ENCODE measurements around the gene VPS26C. TPM values are rescaled to one million over a fixed set of nuclear protein-coding genes. Genes with fewer than 3 reads are reported as not detected.

VPS26C gene
- total and polyA plus RNA-seq, 9 of the 15 experiments (the other 6 are each of a cell fraction or from before 2014, with no cell fraction given) = 32.8 to 48.7 (median 42.1) TPM

DNA sequence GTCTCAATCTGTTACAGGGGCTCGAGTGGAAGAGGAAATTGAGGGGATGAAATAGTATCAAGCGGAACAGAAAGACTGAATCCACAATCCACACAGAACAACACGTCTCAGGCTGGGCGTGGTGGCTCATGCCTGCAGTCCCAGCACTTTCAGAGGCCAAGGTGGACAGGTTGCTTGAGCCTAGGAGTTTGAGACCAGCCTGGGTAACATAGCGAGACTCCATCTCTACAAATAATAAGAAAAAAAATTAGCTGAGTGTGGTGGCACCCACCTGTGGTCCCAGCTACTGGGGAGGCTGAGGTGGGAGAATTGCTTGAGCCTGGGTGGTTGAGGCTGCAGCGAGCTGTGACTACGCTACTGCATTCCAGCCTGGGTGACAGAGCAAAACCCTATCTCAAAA, 25.7 kb downstream of the VPS26C start:
- in situ Hi-C loops (cut with MboI) = no loop called here
- Histone ChIP-seq H3K4me1 (replicated peaks in 1 of 2; ENCODE audit: control insufficient read depth in 2 of 2, insufficient read depth in 2 of 2, low read length in 2 of 2) (peaks cover 9 to 12% of the 10 kb centered on the region in 2 experiments; a peak in 4 of 5 replicates), H3K4me3 (no peak overlapping the region), H4K20me1 (replicated peaks; ENCODE audit: control insufficient read depth, insufficient read depth, low read length) (0 out of 2 replicates have a peak, but pooled peaks cover 7% of the 10 kb centered on the region), H3K9me3 (replicated peaks; ENCODE audit: control insufficient read depth, insufficient read depth, low read depth, low read length) (no peaks in the 10 kb centered on the region), H2AFZ (ENCODE audit: low read depth, low read length) (no peak overlapping the region), H3K27ac (ENCODE audit: extremely low read depth, low read depth, low read length) (no peak overlapping the region), H3K4me2 (ENCODE audit: insufficient read depth, low read length) (no peak overlapping the region), H3K9ac (ENCODE audit: insufficient read depth in 1 of 2, low read depth in 2 of 2, low read length in 2 of 2) (no peak overlapping the region), H3K9me1 (ENCODE audit: control insufficient read depth, insufficient read depth, low read length) (peaks cover 3% of the 10 kb centered on the region), H3K27me3 (ENCODE audit: control insufficient read depth in 2 of 2, insufficient read depth in 2 of 2, low read length in 2 of 2) (no peaks in the 10 kb centered on the region), H3K36me3 (ENCODE audit: control insufficient read depth, insufficient read depth, low read length) (peaks cover 48% of the 10 kb centered on the region), H3K79me2 (ENCODE audit: control insufficient read depth, insufficient read depth, low read length) (peaks cover 59% of the 10 kb centered on the region)
- ATAC-seq = no peak
- POLR2A ChIA-PET = interaction anchor here (0.7 kb wide), 1 partner anchor 127 kb away, joined by 3 read pairs; no protein-coding TSS in a partner anchor
- no peak for FAIRE-seq
- BruUV-seq (replicated peaks) = no TSS peak
- intact Hi-C loops (cut with micrococcal nuclease) = no loop called here
- CTCF ChIA-PET (ENCODE audit: low intra/inter-chr PET ratio) = no interaction called here
- no peak for DNase-seq (ENCODE audit: extremely low read depth in 1 of 4, low spot score in 3 of 4)
- 86% methylated on average over 7 of the region's 7 CpGs for WGBS (ENCODE audit: insufficient coverage, low coverage, missing lambda C conversion rate)
- TF ChIP-seq KLF10 (CRISPR knock-in tag; IDR thresholded peaks at IDR 0.05) (no peak), NELFE (IDR thresholded peaks at IDR 0.05; ENCODE audit: insufficient read depth, insufficient read length) (no peak), ZNF408 (CRISPR knock-in tag; IDR thresholded peaks at IDR 0.05; ENCODE audit: low read depth) (no peak), DDX20 (tag; IDR thresholded peaks at IDR 0.05; ENCODE audit: low read depth) (no peak), RBM14 (IDR thresholded peaks at IDR 0.05; ENCODE audit: borderline replicate concordance, insufficient read depth, low read depth, low read length) (no peak), SP1 (CRISPR knock-in tag; IDR thresholded peaks at IDR 0.05) (no peak), WHSC1 (IDR thresholded peaks at IDR 0.05; ENCODE audit: low read length) (no peak), ZNF354B (CRISPR knock-in tag; IDR thresholded peaks at IDR 0.05) (no peak), C11orf30 (IDR thresholded peaks at IDR 0.05; ENCODE audit: low read depth) (no peak)
- TF ChIP-seq, protein P1, sequence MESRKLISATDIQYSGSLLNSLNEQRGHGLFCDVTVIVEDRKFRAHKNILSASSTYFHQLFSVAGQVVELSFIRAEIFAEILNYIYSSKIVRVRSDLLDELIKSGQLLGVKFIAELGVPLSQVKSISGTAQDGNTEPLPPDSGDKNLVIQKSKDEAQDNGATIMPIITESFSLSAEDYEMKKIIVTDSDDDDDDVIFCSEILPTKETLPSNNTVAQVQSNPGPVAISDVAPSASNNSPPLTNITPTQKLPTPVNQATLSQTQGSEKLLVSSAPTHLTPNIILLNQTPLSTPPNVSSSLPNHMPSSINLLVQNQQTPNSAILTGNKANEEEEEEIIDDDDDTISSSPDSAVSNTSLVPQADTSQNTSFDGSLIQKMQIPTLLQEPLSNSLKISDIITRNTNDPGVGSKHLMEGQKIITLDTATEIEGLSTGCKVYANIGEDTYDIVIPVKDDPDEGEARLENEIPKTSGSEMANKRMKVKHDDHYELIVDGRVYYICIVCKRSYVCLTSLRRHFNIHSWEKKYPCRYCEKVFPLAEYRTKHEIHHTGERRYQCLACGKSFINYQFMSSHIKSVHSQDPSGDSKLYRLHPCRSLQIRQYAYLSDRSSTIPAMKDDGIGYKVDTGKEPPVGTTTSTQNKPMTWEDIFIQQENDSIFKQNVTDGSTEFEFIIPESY (CRISPR knock-in tag; IDR thresholded peaks at IDR 0.05) = no peak
- TF ChIP-seq, protein P2, sequence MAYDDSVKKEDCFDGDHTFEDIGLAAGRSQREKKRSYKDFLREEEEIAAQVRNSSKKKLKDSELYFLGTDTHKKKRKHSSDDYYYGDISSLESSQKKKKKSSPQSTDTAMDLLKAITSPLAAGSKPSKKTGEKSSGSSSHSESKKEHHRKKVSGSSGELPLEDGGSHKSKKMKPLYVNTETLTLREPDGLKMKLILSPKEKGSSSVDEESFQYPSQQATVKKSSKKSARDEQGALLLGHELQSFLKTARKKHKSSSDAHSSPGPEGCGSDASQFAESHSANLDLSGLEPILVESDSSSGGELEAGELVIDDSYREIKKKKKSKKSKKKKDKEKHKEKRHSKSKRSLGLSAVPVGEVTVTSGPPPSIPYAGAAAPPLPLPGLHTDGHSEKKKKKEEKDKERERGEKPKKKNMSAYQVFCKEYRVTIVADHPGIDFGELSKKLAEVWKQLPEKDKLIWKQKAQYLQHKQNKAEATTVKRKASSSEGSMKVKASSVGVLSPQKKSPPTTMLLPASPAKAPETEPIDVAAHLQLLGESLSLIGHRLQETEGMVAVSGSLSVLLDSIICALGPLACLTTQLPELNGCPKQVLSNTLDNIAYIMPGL (CRISPR knock-in tag; IDR thresholded peaks at IDR 0.05) = no peak
- TF ChIP-seq, protein P3, sequence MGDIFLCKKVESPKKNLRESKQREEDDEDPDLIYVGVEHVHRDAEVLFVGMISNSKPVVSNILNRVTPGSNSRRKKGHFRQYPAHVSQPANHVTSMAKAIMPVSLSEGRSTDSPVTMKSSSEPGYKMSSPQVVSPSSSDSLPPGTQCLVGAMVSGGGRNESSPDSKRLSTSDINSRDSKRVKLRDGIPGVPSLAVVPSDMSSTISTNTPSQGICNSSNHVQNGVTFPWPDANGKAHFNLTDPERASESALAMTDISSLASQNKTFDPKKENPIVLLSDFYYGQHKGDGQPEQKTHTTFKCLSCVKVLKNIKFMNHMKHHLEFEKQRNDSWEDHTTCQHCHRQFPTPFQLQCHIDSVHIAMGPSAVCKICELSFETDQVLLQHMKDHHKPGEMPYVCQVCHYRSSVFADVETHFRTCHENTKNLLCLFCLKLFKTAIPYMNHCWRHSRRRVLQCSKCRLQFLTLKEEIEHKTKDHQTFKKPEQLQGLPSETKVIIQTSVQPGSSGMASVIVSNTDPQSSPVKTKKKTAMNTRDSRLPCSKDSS (IDR thresholded peaks at IDR 0.05; ENCODE audit: low read depth, partially characterized antibody) = no peak

Data from K562 (cell line).